Measurements from ENCODE around the gene HHAT.

HHAT gene

GRCh38 chr1:210705086-210705485, 376.4 kb downstream of the HHAT start:
- DNase-seq (ENCODE audit: low read depth in 2 of 2, low spot score in 1 of 2) = no peak

- no peak for DNase-seq (ENCODE audit: low read depth in 2 of 2, low spot score in 1 of 2)
These were observed 377.5 kb downstream of the HHAT start for GRCh38 chr1:210706246-210706645.

GRCh38 chr1:210707300-210708240, 378.9 kb downstream of the HHAT start:
- no peak for DNase-seq (ENCODE audit: low read depth in 2 of 2, low spot score in 1 of 2)

- no peak for DNase-seq (ENCODE audit: low read depth in 2 of 2, low spot score in 1 of 2)
These were observed 381.0 kb downstream of the HHAT start for GRCh38 chr1:210709701-210710100.

- no peak for DNase-seq (ENCODE audit: low read depth in 2 of 2, low spot score in 1 of 2)
These were observed 383.3 kb downstream of the HHAT start for GRCh38 chr1:210711825-210712612.

- no peak for DNase-seq (ENCODE audit: low read depth in 2 of 2, low spot score in 1 of 2)
These were observed 386.4 kb downstream of the HHAT start for GRCh38 chr1:210715072-210715471.

GRCh38 chr1:210722410-210723081, 393.8 kb downstream of the HHAT start:
- no peak for DNase-seq (ENCODE audit: low read depth in 2 of 2, low spot score in 1 of 2)

GRCh38 chr1:210723646-210724045, 394.9 kb downstream of the HHAT start:
- no peak for DNase-seq (ENCODE audit: low read depth in 2 of 2, low spot score in 1 of 2)

GRCh38 chr1:210724768-210725167, 396.1 kb downstream of the HHAT start:
- DNase-seq (ENCODE audit: low read depth in 2 of 2, low spot score in 1 of 2) = no peak

Measured in stimulated activated CD8-positive, alpha-beta memory T cell treated with anti-CD3 and anti-CD28 coated beads, Interleukin-4, amount 100 ng/mL, for 4 hours (primary cell).